ENCODE measurements around the gene CCM2.

GRCh38 chr7:45080265-45080957 lies 80.4 kb downstream of the CCM2 start:
- TF ChIP-seq POLR2A (IDR thresholded peaks at IDR 0.05) (no peak), CTCF (IDR thresholded peaks at IDR 0.05) (no peak), EP300 (IDR thresholded peaks at IDR 0.05) (no peak)

Data from ovary (tissue), 3 donors.